Measurements from ENCODE around the gene EDIL3. TPM values are rescaled to one million over a fixed set of nuclear protein-coding genes. Genes with fewer than 3 reads are reported as not detected.

Gene EDIL3
- total and polyA plus RNA-seq, 2 donors (not counting 3 experiments of a cell fraction or from before 2014, with no cell fraction given): 9.1 to 28.8 TPM

GRCh38 chr5:84197538-84197937 lies 187.1 kb downstream of the EDIL3 start:
- Histone ChIP-seq H4K20me1 (replicated peaks; ENCODE audit: control insufficient read depth, extremely low read depth, insufficient read depth, low read length) (no peaks in the 10 kb centered on the region), H3K36me3 (ENCODE audit: control insufficient read depth in 2 of 2, extremely low read depth in 1 of 2, insufficient read depth in 2 of 2, low read length in 2 of 2) (no peaks in the 10 kb centered on the region), H3K9me3 (replicated peaks; ENCODE audit: control insufficient read depth, insufficient read depth, low read length) (no peaks in the 10 kb centered on the region), H2AFZ (ENCODE audit: low read depth, low read length) (no peak overlapping the region), H3K4me2 (ENCODE audit: insufficient read depth, low read length) (no peak overlapping the region), H3K4me3 (replicated peaks in 1 of 3; ENCODE audit: insufficient read depth in 1 of 3, low read depth in 1 of 3, low read length in 3 of 3) (no peak overlapping the region), H3K4me1 (ENCODE audit: control insufficient read depth, extremely low read depth, insufficient read depth, low read length) (no peaks in the 10 kb centered on the region), H3K9me1 (replicated peaks; ENCODE audit: control insufficient read depth, extremely low read depth, insufficient read depth, low read length) (no peaks in the 10 kb centered on the region), H3K9ac (replicated peaks; ENCODE audit: extremely low read depth, insufficient read depth, low read length) (no peak overlapping the region), H3K27me3 (ENCODE audit: control insufficient read depth in 2 of 2, insufficient read depth in 2 of 2, low read length in 2 of 2) (no peaks in the 10 kb centered on the region), H3K27ac (ENCODE audit: insufficient read depth, low read depth, low read length) (no peak overlapping the region), H3K79me2 (ENCODE audit: control insufficient read depth, insufficient read depth, low read length) (no peaks in the 10 kb centered on the region)
- CTCF ChIA-PET: no interaction called here
- POLR2A ChIA-PET: no interaction called here
- intact Hi-C loops (cut with micrococcal nuclease): no loop called here
- DNase-seq (ENCODE audit: low read depth, low spot score) (no peak), FAIRE-seq (no peak)
- TF ChIP-seq GATA2 (IDR thresholded peaks at IDR 0.05; ENCODE audit: insufficient read depth, insufficient read length, low read depth, low read length) (no peak), MYC (IDR thresholded peaks at IDR 0.05; ENCODE audit: low read depth, low read length) (no peak), JUN (IDR thresholded peaks at IDR 0.05; ENCODE audit: borderline replicate concordance, insufficient read depth, insufficient read length, low read depth) (no peak), CTCF (IDR thresholded peaks at IDR 0.05; ENCODE audit: extremely low read depth in 1 of 2, insufficient read depth in 1 of 2, low read depth in 1 of 2, low read length in 2 of 2) (no peak), MAX (IDR thresholded peaks at IDR 0.05; ENCODE audit: insufficient read depth, insufficient read length) (no peak), POLR2A (IDR thresholded peaks at IDR 0.05; ENCODE audit: low read depth, low read length) (no peak), EZH2 (IDR thresholded peaks at IDR 0.05; ENCODE audit: borderline replicate concordance, low read depth, low read length, severe bottlenecking) (no peak), POLR2AphosphoS5 (IDR thresholded peaks at IDR 0.05; ENCODE audit: insufficient read depth, low read depth, low read length) (no peak), FOS (IDR thresholded peaks at IDR 0.05; ENCODE audit: borderline replicate concordance, insufficient read depth, low read length) (no peak)
- dilution Hi-C loops (cut with MboI; ENCODE audit: extremely low pct_ligation_motif_present, low sequenced_read_pairs): no loop called here
- BruUV-seq (replicated peaks): no TSS peak
